Measurements from ENCODE around the gene HPCAL1. TPM values are rescaled to one million over a fixed set of nuclear protein-coding genes. Genes with fewer than 3 reads are reported as not detected.
"Not testable (repeated sequence)": the region's sequence is repeated elsewhere in the genome, so short reads cannot be mapped to it uniquely, and the experiment has no call there.

HPCAL1 gene
- total RNA-seq, 4 donors from 2014 or later = 26.4 to 45.7 (median 36.9) TPM

DNA sequence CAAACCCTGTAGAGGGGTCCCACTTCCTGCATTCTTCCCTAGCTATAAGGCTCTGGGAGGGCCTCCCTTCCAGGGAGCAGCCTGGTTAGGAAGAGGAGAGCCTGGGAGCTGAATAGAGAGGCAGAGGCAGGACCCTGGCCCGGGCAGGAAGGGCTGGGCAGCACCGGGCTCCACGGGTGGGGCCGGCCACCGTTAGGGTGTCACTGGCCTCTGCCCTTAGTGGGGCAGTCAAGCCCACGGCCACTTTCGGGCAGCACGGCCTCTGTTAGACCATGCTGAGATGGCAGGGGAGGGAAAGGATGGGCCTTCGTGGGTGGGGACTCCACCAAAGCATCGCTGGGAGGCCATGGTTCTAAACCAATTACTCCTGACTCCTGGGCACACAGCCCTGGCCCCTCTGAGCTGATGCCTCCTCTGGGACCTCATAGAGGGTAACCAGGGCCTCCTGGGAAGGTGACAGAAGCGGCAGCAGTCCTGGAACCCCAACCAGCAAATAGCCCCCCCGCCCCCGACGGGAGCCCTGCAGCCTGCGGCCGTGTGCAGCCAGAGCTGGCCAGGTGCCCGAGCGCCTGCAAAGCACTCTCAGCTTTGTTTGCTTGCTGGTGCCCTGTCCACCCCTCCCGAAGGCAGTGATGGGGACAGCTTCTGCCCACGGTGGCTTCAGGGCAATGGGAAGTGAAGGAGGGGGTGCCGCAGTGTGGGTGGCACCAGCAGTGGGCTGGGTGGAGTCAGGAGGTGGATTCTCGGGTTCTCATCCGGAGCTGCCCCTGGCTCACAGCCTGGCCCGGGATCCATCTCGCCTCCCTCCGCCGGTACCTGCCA, 16.3 kb upstream of the HPCAL1 start:
- WGBS, 2 donors = 67 to 71% methylated on average over 15 to 18 of the region's 27 CpGs
- no peak overlapping the region for H3K4me3 ChIP-seq (ENCODE audit: low read depth, poor library complexity, severe bottlenecking)
- intact Hi-C loops (cut with DNase I; ENCODE audit: low total_unique reads) = no loop called here

DNA sequence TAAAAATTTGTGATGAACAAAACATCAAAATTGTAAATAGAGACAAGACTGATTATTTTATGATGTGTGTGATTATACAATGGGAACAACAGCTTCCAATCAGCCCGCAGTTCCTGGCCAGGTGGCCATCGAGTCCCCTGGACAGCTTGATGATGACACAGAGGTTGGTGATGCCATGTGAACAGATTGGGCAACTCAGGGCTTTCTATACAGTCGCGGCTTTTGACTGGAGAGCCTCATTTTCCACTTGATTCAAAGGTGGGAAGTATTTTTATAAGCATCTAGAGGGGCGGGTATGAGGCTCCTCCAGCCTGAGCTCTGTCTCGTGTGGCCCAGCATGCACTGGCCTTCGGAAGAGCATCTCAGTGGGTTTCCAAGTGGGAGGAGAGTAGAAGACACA, 14.9 kb upstream of the HPCAL1 start:
- H3K4me3 ChIP-seq (ENCODE audit: low read depth, poor library complexity, severe bottlenecking) = no peak overlapping the region
- intact Hi-C loops (cut with DNase I; ENCODE audit: low total_unique reads) = no loop called here
- WGBS, 2 donors = 90 to 91% methylated on average over 7 of the region's 7 CpGs
- TF ChIP-seq, protein P1, sequence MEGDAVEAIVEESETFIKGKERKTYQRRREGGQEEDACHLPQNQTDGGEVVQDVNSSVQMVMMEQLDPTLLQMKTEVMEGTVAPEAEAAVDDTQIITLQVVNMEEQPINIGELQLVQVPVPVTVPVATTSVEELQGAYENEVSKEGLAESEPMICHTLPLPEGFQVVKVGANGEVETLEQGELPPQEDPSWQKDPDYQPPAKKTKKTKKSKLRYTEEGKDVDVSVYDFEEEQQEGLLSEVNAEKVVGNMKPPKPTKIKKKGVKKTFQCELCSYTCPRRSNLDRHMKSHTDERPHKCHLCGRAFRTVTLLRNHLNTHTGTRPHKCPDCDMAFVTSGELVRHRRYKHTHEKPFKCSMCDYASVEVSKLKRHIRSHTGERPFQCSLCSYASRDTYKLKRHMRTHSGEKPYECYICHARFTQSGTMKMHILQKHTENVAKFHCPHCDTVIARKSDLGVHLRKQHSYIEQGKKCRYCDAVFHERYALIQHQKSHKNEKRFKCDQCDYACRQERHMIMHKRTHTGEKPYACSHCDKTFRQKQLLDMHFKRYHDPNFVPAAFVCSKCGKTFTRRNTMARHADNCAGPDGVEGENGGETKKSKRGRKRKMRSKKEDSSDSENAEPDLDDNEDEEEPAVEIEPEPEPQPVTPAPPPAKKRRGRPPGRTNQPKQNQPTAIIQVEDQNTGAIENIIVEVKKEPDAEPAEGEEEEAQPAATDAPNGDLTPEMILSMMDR (IDR thresholded peaks at IDR 0.05) = no peak
- no peak for TF ChIP-seq POLR2A (IDR thresholded peaks at IDR 0.05)
- peak in 1 of 2 donors; percentile 43 for DNase-seq (ENCODE audit: low spot score in 2 of 2)

More for the DNA sequence above, 16.3 kb upstream of the HPCAL1 start:
- TF ChIP-seq POLR2A (IDR thresholded peaks at IDR 0.05) = no peak
- TF ChIP-seq, protein P1 (IDR thresholded peaks at IDR 0.05) = no peak
- no peak for DNase-seq (ENCODE audit: low spot score in 2 of 2)

DNA sequence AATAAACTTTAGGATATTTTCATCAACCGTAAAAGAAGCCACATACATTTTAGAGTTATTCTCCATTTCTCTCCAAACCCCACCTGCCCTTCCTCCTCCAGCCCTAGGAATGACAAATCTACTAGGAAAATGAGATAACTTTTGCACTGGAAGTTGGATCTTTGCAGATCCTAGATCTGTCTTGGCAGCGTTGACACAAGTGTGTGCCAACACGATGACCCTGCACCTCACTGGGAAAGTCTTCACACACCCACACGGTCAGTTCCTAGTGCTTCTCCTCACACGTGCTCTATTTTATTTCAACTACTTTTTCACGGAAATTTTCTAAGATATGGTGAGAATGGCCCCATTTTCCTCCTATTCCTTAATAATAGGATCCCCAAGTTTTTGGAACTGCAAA, 14.1 kb upstream of the HPCAL1 start:
- no peak overlapping the region for H3K4me3 ChIP-seq (ENCODE audit: low read depth, poor library complexity, severe bottlenecking)
- no peak for DNase-seq (ENCODE audit: low spot score in 2 of 2)
- 80 to 90% methylated on average over 6 of the region's 6 CpGs for WGBS, 2 donors
- intact Hi-C loops (cut with DNase I; ENCODE audit: low total_unique reads) = no loop called here
- TF ChIP-seq, protein P1 (IDR thresholded peaks at IDR 0.05) = no peak
- no peak for TF ChIP-seq POLR2A (IDR thresholded peaks at IDR 0.05)

DNA sequence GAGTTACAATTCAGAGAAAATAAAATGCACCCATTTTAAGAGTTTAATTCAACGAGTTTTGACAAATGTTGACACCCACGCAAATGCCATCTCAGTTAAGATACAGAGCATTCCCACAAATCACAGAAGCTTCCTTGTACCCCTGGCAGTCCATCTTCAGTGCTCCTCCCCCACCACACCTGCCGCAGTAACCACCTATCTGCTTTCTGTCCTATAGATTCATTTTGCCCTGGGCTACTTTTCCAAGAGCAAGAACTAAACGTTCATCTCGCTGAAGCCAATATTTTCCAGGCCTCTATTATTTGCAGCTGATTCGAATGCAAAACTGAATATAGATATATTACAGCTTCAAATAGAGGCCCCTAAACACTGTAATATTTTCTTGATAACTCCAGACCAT, 13.4 kb upstream of the HPCAL1 start:
- intact Hi-C loops (cut with DNase I; ENCODE audit: low total_unique reads) = no loop called here
- DNase-seq (ENCODE audit: low spot score in 2 of 2) = no peak
- TF ChIP-seq, protein P1 (IDR thresholded peaks at IDR 0.05) = no peak
- no peak for TF ChIP-seq POLR2A (IDR thresholded peaks at IDR 0.05)
- H3K4me3 ChIP-seq (ENCODE audit: low read depth, poor library complexity, severe bottlenecking) = no peak overlapping the region
- 70 to 80% methylated on average over 6 of the region's 6 CpGs for WGBS, 2 donors

DNA sequence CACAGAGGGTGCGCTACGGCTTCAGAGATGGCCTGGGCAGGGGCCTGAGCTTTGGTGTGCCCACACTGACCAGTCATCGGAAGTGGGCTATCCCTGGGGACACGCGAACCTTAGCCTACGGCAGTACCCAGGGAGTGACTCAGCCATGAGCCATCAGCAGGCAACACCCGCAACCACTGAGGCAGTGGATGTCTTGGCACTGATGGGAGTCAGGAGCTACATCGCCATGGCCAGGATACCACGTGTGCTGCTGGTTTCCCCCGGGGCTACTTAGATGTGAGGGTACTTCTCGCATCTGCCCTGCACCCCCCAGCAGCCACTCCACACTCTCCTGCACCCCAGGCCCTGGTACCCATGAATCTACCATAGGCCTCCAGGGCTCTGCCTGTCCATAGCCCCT, 12.8 kb upstream of the HPCAL1 start:
- WGBS, 2 donors = 86 to 87% methylated on average over 7 to 8 of the region's 11 CpGs
- DNase-seq (ENCODE audit: low spot score in 2 of 2) = no peak
- no peak overlapping the region for H3K4me3 ChIP-seq (ENCODE audit: low read depth, poor library complexity, severe bottlenecking)
- TF ChIP-seq POLR2A (IDR thresholded peaks at IDR 0.05) = no peak
- TF ChIP-seq, protein P1 (IDR thresholded peaks at IDR 0.05) = no peak
- intact Hi-C loops (cut with DNase I; ENCODE audit: low total_unique reads) = no loop called here

DNA sequence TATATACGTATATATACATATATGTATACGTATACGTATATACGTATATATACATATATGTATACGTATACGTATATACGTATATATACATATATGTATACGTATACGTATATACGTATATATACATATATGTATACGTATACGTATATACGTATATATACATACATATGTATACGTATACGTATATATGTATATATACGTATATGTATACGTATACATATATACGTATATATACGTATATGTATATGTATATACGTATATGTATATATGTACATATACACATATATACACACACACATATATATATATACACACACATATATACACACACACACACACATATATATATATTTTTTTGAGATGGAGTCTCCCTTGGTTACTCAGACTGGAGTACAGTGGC, 11.3 kb upstream of the HPCAL1 start:
- 87 to 89% methylated on average over 20 of the region's 20 CpGs for WGBS, 2 donors
- intact Hi-C loops (cut with DNase I; ENCODE audit: low total_unique reads) = not testable (repeated sequence)

More for the DNA sequence above, 11.3 kb upstream of the HPCAL1 start:
- not testable (repeated sequence) for DNase-seq (ENCODE audit: low spot score in 2 of 2); H3K4me3 ChIP-seq (ENCODE audit: low read depth, poor library complexity, severe bottlenecking)

Measured in lower leg skin (tissue), 4 donors.